Measurements from ENCODE around the gene SHD.
"Not testable (repeated sequence)": the region's sequence is repeated elsewhere in the genome, so short reads cannot be mapped to it uniquely, and the experiment has no call there.

DNA sequence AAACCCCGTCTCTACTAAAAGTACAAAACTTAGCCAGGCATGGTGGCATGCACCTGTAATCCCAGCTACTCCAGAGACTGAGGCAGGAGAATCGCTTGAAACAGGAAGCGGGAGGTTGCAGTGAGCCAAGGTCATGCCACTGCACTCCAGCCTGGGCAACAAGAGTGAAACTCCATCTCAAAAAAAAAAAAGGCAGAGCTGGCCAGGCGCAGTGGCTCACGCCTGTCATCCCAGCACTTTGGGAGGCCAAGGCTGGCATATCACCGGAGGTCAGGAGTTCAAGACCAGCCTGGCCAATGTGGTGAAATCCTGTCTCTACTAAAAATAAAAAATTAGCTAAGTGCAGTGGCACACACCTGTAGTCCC lies 4.8 kb upstream of the SHD start:
- TF ChIP-seq, protein P1, sequence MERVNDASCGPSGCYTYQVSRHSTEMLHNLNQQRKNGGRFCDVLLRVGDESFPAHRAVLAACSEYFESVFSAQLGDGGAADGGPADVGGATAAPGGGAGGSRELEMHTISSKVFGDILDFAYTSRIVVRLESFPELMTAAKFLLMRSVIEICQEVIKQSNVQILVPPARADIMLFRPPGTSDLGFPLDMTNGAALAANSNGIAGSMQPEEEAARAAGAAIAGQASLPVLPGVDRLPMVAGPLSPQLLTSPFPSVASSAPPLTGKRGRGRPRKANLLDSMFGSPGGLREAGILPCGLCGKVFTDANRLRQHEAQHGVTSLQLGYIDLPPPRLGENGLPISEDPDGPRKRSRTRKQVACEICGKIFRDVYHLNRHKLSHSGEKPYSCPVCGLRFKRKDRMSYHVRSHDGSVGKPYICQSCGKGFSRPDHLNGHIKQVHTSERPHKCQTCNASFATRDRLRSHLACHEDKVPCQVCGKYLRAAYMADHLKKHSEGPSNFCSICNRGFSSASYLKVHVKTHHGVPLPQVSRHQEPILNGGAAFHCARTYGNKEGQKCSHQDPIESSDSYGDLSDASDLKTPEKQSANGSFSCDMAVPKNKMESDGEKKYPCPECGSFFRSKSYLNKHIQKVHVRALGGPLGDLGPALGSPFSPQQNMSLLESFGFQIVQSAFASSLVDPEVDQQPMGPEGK (CRISPR knock-in tag; IDR thresholded peaks at IDR 0.05; ENCODE audit: borderline replicate concordance), result not testable (repeated sequence)
- TF ChIP-seq ZFP3 (CRISPR knock-in tag; IDR thresholded peaks at IDR 0.05); ZNF70 (CRISPR knock-in tag; IDR thresholded peaks at IDR 0.05); OSR1 (CRISPR knock-in tag; IDR thresholded peaks at IDR 0.05); ARNTL (CRISPR knock-in tag; IDR thresholded peaks at IDR 0.05; ENCODE audit: borderline replicate concordance, low read depth): not testable (repeated sequence)
